Measurements from ENCODE around the gene CCDC28A.
"Not testable (repeated sequence)": the region's sequence is repeated elsewhere in the genome, so short reads cannot be mapped to it uniquely, and the experiment has no call there.

Gene CCDC28A

DNA sequence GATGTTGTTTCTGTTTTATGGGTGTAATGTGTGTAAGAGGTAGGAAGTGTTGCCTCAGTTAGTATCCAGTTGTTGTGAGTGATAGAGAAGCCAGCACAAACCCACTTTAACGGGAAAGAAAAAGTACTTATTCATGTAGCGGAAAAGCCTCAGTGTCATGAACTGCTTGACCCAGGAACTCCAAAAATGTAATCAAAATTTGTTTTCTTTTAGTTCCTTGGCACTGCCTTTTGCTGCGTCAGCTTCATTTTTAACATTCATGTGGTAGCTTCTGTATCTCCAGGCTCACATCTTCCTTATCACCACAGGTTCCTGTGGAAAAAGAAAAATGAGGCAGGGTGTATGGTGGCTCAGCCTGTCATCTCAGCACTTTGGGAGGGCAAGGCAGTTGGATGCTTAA, 46.4 kb upstream of the CCDC28A start:
- Histone ChIP-seq H3K9me3 (ENCODE audit: control insufficient read depth, insufficient read depth, low read depth, low read length) (no peaks in the 10 kb centered on the region), H3K4me1 (ENCODE audit: control insufficient read depth, insufficient read depth, low read length) (0 out of 2 replicates have a peak, but pooled peaks cover 4% of the 10 kb centered on the region), H3K27ac (ENCODE audit: extremely low read depth, low read depth, low read length) (no peak overlapping the region), H3K4me3 (ENCODE audit: low read depth, low read length) (no peak overlapping the region), H3K36me3 (ENCODE audit: control insufficient read depth in 2 of 2, insufficient read depth in 1 of 2, low read length in 2 of 2) (peaks cover 0 to 3% of the 10 kb centered on the region in 2 experiments; a peak in 1 of 3 replicates)
- TF ChIP-seq YY1 (tag by site-specific recombination; IDR thresholded peaks at IDR 0.05) (no peak), ZNF155 (tag by site-specific recombination; IDR thresholded peaks at IDR 0.05) (no peak), ZNF23 (tag by site-specific recombination; IDR thresholded peaks at IDR 0.05; ENCODE audit: borderline replicate concordance) (no peak), GLI4 (tag by site-specific recombination; IDR thresholded peaks at IDR 0.05) (no peak), MEIS1 (CRISPR knock-in tag; IDR thresholded peaks at IDR 0.05; ENCODE audit: borderline replicate concordance) (no peak), ZFP69B (tag by site-specific recombination; IDR thresholded peaks at IDR 0.05) (no peak), HOXC10 (CRISPR knock-in tag; IDR thresholded peaks at IDR 0.05) (no peak), ZNF37A (tag by site-specific recombination; IDR thresholded peaks at IDR 0.05) (no peak), ZIC2 (tag by site-specific recombination; IDR thresholded peaks at IDR 0.05) (no peak), ZEB2 (tag by site-specific recombination; IDR thresholded peaks at IDR 0.05) (no peak), TRIM28 (IDR thresholded peaks at IDR 0.05; ENCODE audit: borderline replicate concordance, low read length) (no peak), ZNF112 (tag by site-specific recombination; IDR thresholded peaks at IDR 0.05) (no peak), ZNF558 (tag by site-specific recombination; IDR thresholded peaks at IDR 0.05) (no peak), ZNF354C (tag by site-specific recombination; IDR thresholded peaks at IDR 0.05; ENCODE audit: borderline replicate concordance, low read depth) (no peak), ZNF621 (tag by site-specific recombination; IDR thresholded peaks at IDR 0.05) (no peak), ZNF292 (tag by site-specific recombination; IDR thresholded peaks at IDR 0.05; ENCODE audit: borderline replicate concordance, low read depth) (no peak)
- POLR2A ChIA-PET: no interaction called here
- CTCF ChIA-PET: no interaction called here

DNA sequence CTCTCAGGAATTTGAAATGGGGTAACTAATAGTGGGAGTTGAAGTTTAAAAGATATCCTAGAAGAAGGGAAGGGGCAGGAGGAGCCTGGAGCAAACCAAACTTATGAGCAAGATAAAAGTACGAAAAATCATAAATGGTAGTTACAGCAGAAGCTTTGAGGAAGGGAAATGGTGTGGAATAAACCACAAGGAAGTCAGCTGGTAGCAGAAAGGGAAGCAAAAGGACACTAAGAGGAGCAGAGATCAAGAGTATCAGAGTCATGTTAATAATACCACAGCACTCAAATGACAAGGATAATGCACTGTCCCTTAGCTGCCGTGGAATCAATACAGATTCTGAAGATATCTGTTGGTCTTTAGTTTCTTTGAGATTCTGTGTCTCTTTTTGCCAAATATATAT, 44.9 kb upstream of the CCDC28A start:
- POLR2A ChIA-PET: interaction anchor here (0.6 kb wide), 1 partner anchor 14 kb away, joined by 4 read pairs; no protein-coding TSS in a partner anchor
- H3K27ac ChIP-seq (ENCODE audit: extremely low read depth, low read depth, low read length): no peak overlapping the region
- peaks cover 0 to 3% of the 10 kb centered on the region in 2 experiments; a peak in 2 of 3 replicates for H3K36me3 ChIP-seq (ENCODE audit: control insufficient read depth in 2 of 2, insufficient read depth in 1 of 2, low read length in 2 of 2)
- H3K4me3 ChIP-seq (ENCODE audit: low read depth, low read length): no peak overlapping the region
- CTCF ChIA-PET: interaction anchor here (1.4 kb wide), 1 partner anchor 37 kb away, joined by 3 read pairs; no protein-coding TSS in a partner anchor
- H3K9me3 ChIP-seq (ENCODE audit: control insufficient read depth, insufficient read depth, low read depth, low read length): no peaks in the 10 kb centered on the region
- no peaks in the 10 kb centered on the region for H3K4me1 ChIP-seq (ENCODE audit: control insufficient read depth, insufficient read depth, low read length)
- no peak for TF ChIP-seq ZNF596 (tag by site-specific recombination; IDR thresholded peaks at IDR 0.05)
- TF ChIP-seq MZF1 (tag by site-specific recombination; IDR thresholded peaks at IDR 0.05; ENCODE audit: borderline replicate concordance): no peak
- no peak for TF ChIP-seq PRDM1 (tag by site-specific recombination; IDR thresholded peaks at IDR 0.05)
- TF ChIP-seq ZNF16 (tag by site-specific recombination; IDR thresholded peaks at IDR 0.05; ENCODE audit: low read depth): no peak
- TF ChIP-seq ZSCAN23 (tag by site-specific recombination; IDR thresholded peaks at IDR 0.05): no peak
- TF ChIP-seq ZSCAN16 (tag by site-specific recombination; IDR thresholded peaks at IDR 0.05): no peak
- TF ChIP-seq ZNF169 (tag by site-specific recombination; IDR thresholded peaks at IDR 0.05): no peak
- TF ChIP-seq ZNF175 (tag by site-specific recombination; IDR thresholded peaks at IDR 0.05): no peak
- TF ChIP-seq MYNN (tag by site-specific recombination; IDR thresholded peaks at IDR 0.05; ENCODE audit: borderline replicate concordance): no peak
- TF ChIP-seq ZFP37 (tag by site-specific recombination; IDR thresholded peaks at IDR 0.05): no peak
- TF ChIP-seq, protein P1, sequence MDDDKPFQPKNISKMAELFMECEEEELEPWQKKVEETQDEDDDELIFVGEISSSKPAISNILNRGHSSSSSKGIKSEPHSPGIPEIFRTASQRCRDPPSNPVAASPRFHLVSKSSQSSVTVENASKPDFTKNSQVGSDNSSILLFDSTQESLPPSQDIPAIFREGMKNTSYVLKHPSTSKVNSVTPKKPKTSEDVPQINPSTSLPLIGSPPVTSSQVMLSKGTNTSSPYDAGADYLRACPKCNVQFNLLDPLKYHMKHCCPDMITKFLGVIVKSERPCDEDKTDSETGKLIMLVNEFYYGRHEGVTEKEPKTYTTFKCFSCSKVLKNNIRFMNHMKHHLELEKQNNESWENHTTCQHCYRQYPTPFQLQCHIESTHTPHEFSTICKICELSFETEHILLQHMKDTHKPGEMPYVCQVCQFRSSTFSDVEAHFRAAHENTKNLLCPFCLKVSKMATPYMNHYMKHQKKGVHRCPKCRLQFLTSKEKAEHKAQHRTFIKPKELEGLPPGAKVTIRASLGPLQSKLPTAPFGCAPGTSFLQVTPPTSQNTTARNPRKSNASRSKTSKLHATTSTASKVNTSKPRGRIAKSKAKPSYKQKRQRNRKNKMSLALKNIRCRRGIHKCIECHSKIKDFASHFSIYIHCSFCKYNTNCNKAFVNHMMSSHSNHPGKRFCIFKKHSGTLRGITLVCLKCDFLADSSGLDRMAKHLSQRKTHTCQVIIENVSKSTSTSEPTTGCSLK (tag by site-specific recombination; IDR thresholded peaks at IDR 0.05): no peak
- no peak for TF ChIP-seq ZNF785 (tag by site-specific recombination; IDR thresholded peaks at IDR 0.05)
- no peak for TF ChIP-seq ZNF624 (tag by site-specific recombination; IDR thresholded peaks at IDR 0.05)
- TF ChIP-seq ZFP3 (tag by site-specific recombination; IDR thresholded peaks at IDR 0.05; ENCODE audit: low read depth): no peak
- TF ChIP-seq, protein P2, sequence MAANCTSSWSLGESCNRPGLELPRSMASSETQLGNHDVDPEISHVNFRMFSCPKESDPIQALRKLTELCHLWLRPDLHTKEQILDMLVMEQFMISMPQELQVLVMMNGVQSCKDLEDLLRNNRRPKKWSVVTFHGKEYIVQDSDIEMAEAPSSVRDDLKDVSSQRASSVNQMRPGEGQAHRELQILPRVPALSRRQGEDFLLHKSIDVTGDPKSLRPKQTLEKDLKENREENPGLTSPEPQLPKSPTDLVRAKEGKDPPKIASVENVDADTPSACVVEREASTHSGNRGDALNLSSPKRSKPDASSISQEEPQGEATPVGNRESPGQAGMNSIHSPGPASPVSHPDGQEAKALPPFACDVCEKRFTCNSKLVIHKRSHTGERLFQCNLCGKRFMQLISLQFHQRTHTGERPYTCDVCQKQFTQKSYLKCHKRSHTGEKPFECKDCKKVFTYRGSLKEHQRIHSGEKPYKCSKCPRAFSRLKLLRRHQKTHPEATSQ (tag by site-specific recombination; IDR thresholded peaks at IDR 0.05): no peak

DNA sequence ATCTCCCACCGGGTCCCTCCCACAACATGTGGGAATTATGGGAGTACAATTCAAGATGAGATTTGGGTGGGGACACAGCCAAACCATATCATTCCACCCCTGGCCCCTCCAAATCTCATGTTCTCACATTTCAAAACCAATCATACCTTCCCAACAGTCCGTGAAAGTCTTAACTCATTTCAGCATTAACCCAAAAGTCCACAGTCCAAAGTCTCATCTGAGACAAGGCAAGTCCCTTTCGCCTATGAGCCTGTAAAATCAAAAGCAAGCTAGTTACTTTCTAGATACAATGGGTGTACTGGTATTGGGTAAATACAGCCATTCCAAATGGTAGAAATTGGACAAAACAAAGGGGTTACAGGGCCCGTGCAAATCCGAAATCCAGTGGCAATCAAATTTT, 43.5 kb upstream of the CCDC28A start:
- H3K9me3 ChIP-seq (ENCODE audit: control insufficient read depth, insufficient read depth, low read depth, low read length); H3K4me1 ChIP-seq (ENCODE audit: control insufficient read depth, insufficient read depth, low read length); H3K4me3 ChIP-seq (ENCODE audit: low read depth, low read length); POLR2A ChIA-PET; H3K36me3 ChIP-seq (ENCODE audit: control insufficient read depth in 2 of 2, insufficient read depth in 1 of 2, low read length in 2 of 2); H3K27ac ChIP-seq (ENCODE audit: extremely low read depth, low read depth, low read length): not testable (repeated sequence)
- CTCF ChIA-PET: interaction anchor here (1.5 kb wide), 1 partner anchor 140 kb away, joined by 4 read pairs; no protein-coding TSS in a partner anchor
